ENCODE results near the gene CFAP299. TPM values are rescaled to one million over a fixed set of nuclear protein-coding genes. Genes with fewer than 3 reads are reported as not detected.

The CFAP299 gene
- total RNA-seq, 1 donor from 2014 or later = not detected

DNA sequence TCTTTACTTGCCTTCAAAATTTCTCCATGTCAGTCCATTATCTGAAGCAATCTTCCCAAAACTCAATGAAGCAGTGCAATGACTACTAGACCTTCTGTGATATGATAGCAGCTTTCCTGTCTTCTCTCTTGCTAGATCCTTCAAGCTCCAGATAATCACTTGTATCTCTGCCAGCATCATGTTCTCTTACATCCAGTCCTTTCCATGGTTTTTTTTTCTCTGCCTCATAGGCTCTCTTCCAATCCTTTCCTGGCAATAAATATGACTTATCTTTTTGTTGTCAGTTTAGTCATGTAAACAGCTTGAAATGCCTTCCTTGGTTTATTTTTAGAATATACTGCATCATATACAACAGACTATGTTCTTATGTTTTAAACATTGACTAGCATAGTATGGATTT is 193.5 kb downstream of the CFAP299 start:
- DNase-seq (ENCODE audit: low spot score) = no peak

GRCh38 chr4:80532674-80533333 is 197.3 kb downstream of the CFAP299 start:
- H3K4me1 Mint-ChIP-seq (ENCODE audit: low read depth) = no peaks in the 10 kb centered on the region
- H3K9me3 Mint-ChIP-seq = no peaks in the 10 kb centered on the region
- H3K4me3 Mint-ChIP-seq = no peak overlapping the region
- H3K36me3 Mint-ChIP-seq (ENCODE audit: low read depth) = no peaks in the 10 kb centered on the region
- peaks cover 2% of the 10 kb centered on the region for H3K27me3 Mint-ChIP-seq (ENCODE audit: insufficient read depth)
- no peak overlapping the region for H3K27ac Mint-ChIP-seq
- intact Hi-C loops (cut with micrococcal nuclease) = no loop called here
- no peak for DNase-seq (ENCODE audit: low spot score)

More for the DNA sequence above, 193.5 kb downstream of the CFAP299 start:
- no peaks in the 10 kb centered on the region for H3K4me1 Mint-ChIP-seq (ENCODE audit: low read depth)
- H3K4me3 Mint-ChIP-seq = no peak overlapping the region
- peaks cover 2% of the 10 kb centered on the region for H3K27me3 Mint-ChIP-seq (ENCODE audit: insufficient read depth)
- intact Hi-C loops (cut with micrococcal nuclease) = no loop called here
- H3K9me3 Mint-ChIP-seq = no peaks in the 10 kb centered on the region
- H3K27ac Mint-ChIP-seq = no peak overlapping the region
- no peaks in the 10 kb centered on the region for H3K36me3 Mint-ChIP-seq (ENCODE audit: low read depth)

- Mint-ChIP-seq H3K27me3 (ENCODE audit: insufficient read depth) (peaks cover 7% of the 10 kb centered on the region), H3K4me1 (ENCODE audit: low read depth) (peaks cover 5% of the 10 kb centered on the region), H3K4me3 (no peak overlapping the region), H3K9me3 (no peaks in the 10 kb centered on the region), H3K36me3 (ENCODE audit: low read depth) (no peaks in the 10 kb centered on the region), H3K27ac (no peak overlapping the region)
- DNase-seq (ENCODE audit: low spot score) = no peak
- intact Hi-C loops (cut with micrococcal nuclease) = no loop called here
Observed at GRCh38 chr4:80535551-80535950, 200.0 kb downstream of the CFAP299 start.

GRCh38 chr4:80538276-80538926 is 202.9 kb downstream of the CFAP299 start:
- H3K36me3 Mint-ChIP-seq (ENCODE audit: low read depth) = no peaks in the 10 kb centered on the region

GRCh38 chr4:80539190-80539589 is 203.7 kb downstream of the CFAP299 start:
- no peak for DNase-seq (ENCODE audit: low spot score)
- peaks cover 11% of the 10 kb centered on the region for H3K27me3 Mint-ChIP-seq (ENCODE audit: insufficient read depth)
- intact Hi-C loops (cut with micrococcal nuclease) = no loop called here
- no peak overlapping the region for H3K27ac Mint-ChIP-seq
- peaks cover 5% of the 10 kb centered on the region for H3K4me1 Mint-ChIP-seq (ENCODE audit: low read depth)
- H3K36me3 Mint-ChIP-seq (ENCODE audit: low read depth) = no peaks in the 10 kb centered on the region
- H3K9me3 Mint-ChIP-seq = no peaks in the 10 kb centered on the region
- H3K4me3 Mint-ChIP-seq = no peak overlapping the region

More at GRCh38 chr4:80538276-80538926, 202.9 kb downstream of the CFAP299 start:
- peaks cover 11% of the 10 kb centered on the region for H3K27me3 Mint-ChIP-seq (ENCODE audit: insufficient read depth)
- intact Hi-C loops (cut with micrococcal nuclease) = no loop called here
- H3K27ac Mint-ChIP-seq = no peak overlapping the region
- H3K9me3 Mint-ChIP-seq = no peaks in the 10 kb centered on the region
- DNase-seq (ENCODE audit: low spot score) = no peak
- H3K4me3 Mint-ChIP-seq = no peak overlapping the region
- H3K4me1 Mint-ChIP-seq (ENCODE audit: low read depth) = peaks cover 5% of the 10 kb centered on the region

DNA sequence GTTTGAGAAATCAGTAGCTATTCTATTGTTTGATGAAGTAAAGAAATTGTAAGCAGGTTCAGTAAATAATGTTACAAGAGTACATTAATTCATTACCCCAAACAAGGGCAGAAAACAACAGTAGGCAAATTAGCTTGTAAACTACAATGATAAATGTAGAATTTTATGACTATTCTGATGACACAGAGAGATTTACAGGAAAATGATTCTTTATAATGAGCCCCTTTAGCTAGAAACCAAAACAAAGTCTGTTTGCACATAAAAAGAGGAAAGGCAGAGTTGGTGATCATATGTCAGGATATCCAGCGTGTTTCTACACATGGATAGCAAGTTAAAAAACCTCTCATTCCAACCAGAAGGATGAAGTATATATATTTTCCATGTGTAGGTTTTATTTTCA is 204.8 kb downstream of the CFAP299 start:
- Mint-ChIP-seq H3K27ac (no peak overlapping the region), H3K4me1 (ENCODE audit: low read depth) (peaks cover 5% of the 10 kb centered on the region), H3K27me3 (ENCODE audit: insufficient read depth) (peaks cover 11% of the 10 kb centered on the region), H3K36me3 (ENCODE audit: low read depth) (no peaks in the 10 kb centered on the region), H3K9me3 (peaks cover under 1% of the 10 kb centered on the region), H3K4me3 (no peak overlapping the region)
- no peak for DNase-seq (ENCODE audit: low spot score)
- intact Hi-C loops (cut with micrococcal nuclease) = loop anchor here (2.0 to 5.0 kb wide), 2 partner anchors 1287 to 1604 kb away; no protein-coding TSS in a partner anchor

- intact Hi-C loops (cut with micrococcal nuclease) = loop anchor here (2.0 to 5.0 kb wide), 2 partner anchors 1286 to 1604 kb away; no protein-coding TSS in a partner anchor
Observed at GRCh38 chr4:80540785-80541469, 205.4 kb downstream of the CFAP299 start.

GRCh38 chr4:80542747-80543146 is 207.2 kb downstream of the CFAP299 start:
- peaks cover 5% of the 10 kb centered on the region for H3K4me1 Mint-ChIP-seq (ENCODE audit: low read depth)
- peaks cover 14% of the 10 kb centered on the region for H3K27me3 Mint-ChIP-seq (ENCODE audit: insufficient read depth)
- H3K9me3 Mint-ChIP-seq = peaks cover 4% of the 10 kb centered on the region
- no peak overlapping the region for H3K4me3 Mint-ChIP-seq
- H3K27ac Mint-ChIP-seq = no peak overlapping the region
- no peak for DNase-seq (ENCODE audit: low spot score)
- intact Hi-C loops (cut with micrococcal nuclease) = loop anchor here (5.0 kb wide), 1 partner anchor 1285 kb away; no protein-coding TSS in a partner anchor
- H3K36me3 Mint-ChIP-seq (ENCODE audit: low read depth) = no peaks in the 10 kb centered on the region

More at GRCh38 chr4:80540785-80541469, 205.4 kb downstream of the CFAP299 start:
- DNase-seq (ENCODE audit: low spot score) = no peak
- peaks cover 11% of the 10 kb centered on the region for H3K27me3 Mint-ChIP-seq (ENCODE audit: insufficient read depth)
- H3K4me3 Mint-ChIP-seq = no peak overlapping the region
- H3K27ac Mint-ChIP-seq = no peak overlapping the region
- peaks cover 5% of the 10 kb centered on the region for H3K4me1 Mint-ChIP-seq (ENCODE audit: low read depth)
- H3K36me3 Mint-ChIP-seq (ENCODE audit: low read depth) = no peaks in the 10 kb centered on the region
- H3K9me3 Mint-ChIP-seq = peaks cover 4% of the 10 kb centered on the region

GRCh38 chr4:80560337-80560736 is 224.8 kb downstream of the CFAP299 start:
- Mint-ChIP-seq H3K36me3 (ENCODE audit: low read depth) (peaks cover 1% of the 10 kb centered on the region), H3K4me3 (no peak overlapping the region), H3K4me1 (ENCODE audit: low read depth) (no peaks in the 10 kb centered on the region), H3K9me3 (peaks cover 9% of the 10 kb centered on the region), H3K27me3 (ENCODE audit: insufficient read depth) (no peaks in the 10 kb centered on the region), H3K27ac (no peak overlapping the region)
- no peak for DNase-seq (ENCODE audit: low spot score)
- intact Hi-C loops (cut with micrococcal nuclease) = no loop called here

GRCh38 chr4:80566203-80566872 is 230.8 kb downstream of the CFAP299 start:
- no peak for DNase-seq (ENCODE audit: low spot score)
- Mint-ChIP-seq H3K4me3 (no peak overlapping the region), H3K36me3 (ENCODE audit: low read depth) (peaks cover 1% of the 10 kb centered on the region), H3K9me3 (peaks cover 3% of the 10 kb centered on the region), H3K27me3 (ENCODE audit: insufficient read depth) (no peaks in the 10 kb centered on the region), H3K4me1 (ENCODE audit: low read depth) (no peaks in the 10 kb centered on the region), H3K27ac (no peak overlapping the region)
- intact Hi-C loops (cut with micrococcal nuclease) = no loop called here

DNA sequence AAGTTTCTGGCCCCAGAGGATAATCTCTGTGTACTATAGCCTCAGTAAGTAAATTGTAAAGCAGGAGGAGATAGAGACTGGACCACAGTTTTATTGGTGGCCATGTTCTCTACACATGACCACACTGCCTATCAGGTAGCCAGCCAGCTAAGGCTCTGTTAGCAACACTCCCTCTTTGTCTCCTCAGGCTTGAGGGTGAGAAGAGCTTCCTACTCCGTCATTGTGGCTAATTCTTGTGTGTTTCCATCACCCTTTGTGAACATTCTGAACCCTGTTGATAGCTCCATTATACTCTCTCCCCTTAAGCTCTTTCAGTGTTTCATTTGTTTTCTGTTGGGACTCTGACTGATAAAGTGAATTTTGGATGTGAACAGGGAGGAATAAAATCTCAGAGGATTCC is 233.4 kb downstream of the CFAP299 start:
- intact Hi-C loops (cut with micrococcal nuclease) = no loop called here
- peaks cover 6% of the 10 kb centered on the region for H3K9me3 Mint-ChIP-seq
- no peaks in the 10 kb centered on the region for H3K4me1 Mint-ChIP-seq (ENCODE audit: low read depth)
- no peaks in the 10 kb centered on the region for H3K27me3 Mint-ChIP-seq (ENCODE audit: insufficient read depth)
- H3K4me3 Mint-ChIP-seq = no peak overlapping the region
- H3K27ac Mint-ChIP-seq = no peak overlapping the region
- H3K36me3 Mint-ChIP-seq (ENCODE audit: low read depth) = no peaks in the 10 kb centered on the region
- no peak for DNase-seq (ENCODE audit: low spot score)

- no peak for DNase-seq (ENCODE audit: low spot score)
- no peak overlapping the region for H3K27ac Mint-ChIP-seq
- H3K9me3 Mint-ChIP-seq = peaks cover 6% of the 10 kb centered on the region
- no peaks in the 10 kb centered on the region for H3K27me3 Mint-ChIP-seq (ENCODE audit: insufficient read depth)
- no peaks in the 10 kb centered on the region for H3K36me3 Mint-ChIP-seq (ENCODE audit: low read depth)
- no peaks in the 10 kb centered on the region for H3K4me1 Mint-ChIP-seq (ENCODE audit: low read depth)
- H3K4me3 Mint-ChIP-seq = no peak overlapping the region
- intact Hi-C loops (cut with micrococcal nuclease) = no loop called here
Observed at GRCh38 chr4:80576796-80577195, 241.3 kb downstream of the CFAP299 start.
